Skeletal muscle satellite cell (primary cell): ENCODE results near the gene SLC26A11.
"Not testable (repeated sequence)": the region's sequence is repeated elsewhere in the genome, so short reads cannot be mapped to it uniquely, and the experiment has no call there.

ENCODE experiments used
- H3K27me3 ChIP-seq: 2 replicates; pipeline ENCODE4 v1.7.0; 2013; ENCODE audit warnings: low read length; ENCODE audit not compliant: control insufficient read depth, insufficient read depth
- H3K36me3 ChIP-seq: 2 replicates; pipeline ENCODE4 v1.7.0; 2013; ENCODE audit warnings: mild to moderate bottlenecking, control low read depth, low read length; ENCODE audit not compliant: insufficient read depth
- H3K4me1 ChIP-seq: 2 replicates; pipeline ENCODE4 v1.7.0; 2013; ENCODE audit warnings: low read length; ENCODE audit not compliant: control insufficient read depth, insufficient read depth
- H3K4me2 ChIP-seq: 2 replicates; pipeline ENCODE4 v1.7.0; 2013; ENCODE audit warnings: mild to moderate bottlenecking, low read length
- H3K4me3 ChIP-seq: 2 replicates; pipeline ENCODE4 v1.7.0; 2013; ENCODE audit warnings: low read length
- H3K9ac ChIP-seq: 2 replicates; pipeline ENCODE4 v1.7.0; 2013; ENCODE audit warnings: mild to moderate bottlenecking, low read depth, low read length, moderate library complexity
- H3K9me3 ChIP-seq: replicated peaks from 2 replicates; pipeline ENCODE4 v1.7.0; 2013; ENCODE audit warnings: mild to moderate bottlenecking, control low read depth, low read length

Gene SLC26A11

DNA sequence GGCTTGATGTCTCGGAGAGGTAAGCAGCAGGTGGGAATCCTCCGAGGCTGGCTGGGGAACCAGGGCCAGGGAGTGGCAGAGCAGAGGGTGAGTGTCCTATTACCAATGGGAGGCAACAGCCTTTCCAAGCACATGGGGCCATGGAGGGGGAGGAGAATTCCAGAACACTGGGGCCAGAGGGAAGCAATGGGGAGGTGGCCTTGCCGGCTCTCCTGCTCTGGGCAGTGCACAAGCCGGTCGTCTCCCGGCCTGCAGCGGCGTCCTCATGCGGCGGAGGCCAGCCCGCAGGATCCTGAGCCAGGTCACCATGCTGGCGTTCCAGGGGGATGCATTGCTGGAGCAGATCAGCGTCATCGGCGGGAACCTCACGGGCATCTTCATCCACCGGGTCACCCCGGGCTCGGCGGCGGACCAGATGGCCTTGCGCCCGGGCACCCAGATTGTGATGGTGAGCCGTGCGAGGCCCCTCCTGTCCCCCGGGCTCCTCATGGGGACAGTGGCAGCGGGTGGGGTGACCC is 22.0 kb upstream of the SLC26A11 start:
- H3K4me2 ChIP-seq = no peak overlapping the region
- no peak overlapping the region for H3K9ac ChIP-seq
- no peak overlapping the region for H3K4me3 ChIP-seq
- no peaks in the 10 kb centered on the region for H3K36me3 ChIP-seq
- H3K9me3 ChIP-seq = no peaks in the 10 kb centered on the region
- no peaks in the 10 kb centered on the region for H3K4me1 ChIP-seq
- H3K27me3 ChIP-seq = peaks cover 6% of the 10 kb centered on the region

DNA sequence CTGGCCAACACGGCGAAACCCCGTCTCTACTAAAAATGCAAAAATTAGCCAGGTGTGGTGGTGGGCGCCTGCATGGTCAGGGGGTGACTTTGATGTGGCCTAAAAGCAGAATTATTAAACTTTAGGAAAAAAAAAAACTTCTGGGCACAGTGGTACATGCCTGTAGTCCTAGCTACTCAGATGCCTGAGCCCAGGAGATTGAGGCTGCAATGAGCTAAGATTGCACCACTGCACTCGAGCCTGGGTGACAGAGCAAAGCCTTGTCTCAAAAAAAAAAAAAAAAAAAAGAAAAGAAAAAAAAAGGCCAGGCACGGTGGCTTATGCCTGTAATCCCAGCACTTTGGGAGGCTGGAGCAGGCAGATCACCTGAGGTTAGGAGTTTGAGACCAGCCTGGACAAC is 20.9 kb upstream of the SLC26A11 start:
- not testable (repeated sequence) for H3K4me1 ChIP-seq, H3K4me3 ChIP-seq, H3K9ac ChIP-seq, H3K36me3 ChIP-seq, H3K4me2 ChIP-seq, H3K27me3 ChIP-seq, H3K9me3 ChIP-seq

DNA sequence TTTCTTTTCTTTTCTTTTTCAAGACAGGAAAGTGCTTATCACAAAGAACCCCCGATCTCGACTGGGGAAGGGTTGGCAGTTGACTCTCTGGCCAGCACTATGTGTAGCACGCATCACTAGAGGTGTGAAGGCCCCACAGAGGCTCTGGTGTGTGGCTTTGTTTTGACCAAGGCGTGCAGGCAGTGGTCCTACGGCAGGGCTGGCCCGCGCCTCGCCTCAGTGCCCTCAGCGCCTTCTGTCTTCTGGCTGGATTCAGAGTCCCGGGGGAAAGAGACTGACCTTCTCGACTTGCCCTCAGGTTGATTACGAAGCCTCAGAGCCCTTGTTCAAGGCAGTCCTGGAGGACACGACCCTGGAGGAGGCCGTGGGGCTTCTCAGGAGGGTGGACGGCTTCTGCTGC is 18.8 kb upstream of the SLC26A11 start:
- Histone ChIP-seq H3K9me3 (no peaks in the 10 kb centered on the region), H3K9ac (no peak overlapping the region), H3K36me3 (no peaks in the 10 kb centered on the region), H3K27me3 (no peaks in the 10 kb centered on the region), H3K4me3 (no peak overlapping the region), H3K4me2 (no peak overlapping the region), H3K4me1 (no peaks in the 10 kb centered on the region)

DNA sequence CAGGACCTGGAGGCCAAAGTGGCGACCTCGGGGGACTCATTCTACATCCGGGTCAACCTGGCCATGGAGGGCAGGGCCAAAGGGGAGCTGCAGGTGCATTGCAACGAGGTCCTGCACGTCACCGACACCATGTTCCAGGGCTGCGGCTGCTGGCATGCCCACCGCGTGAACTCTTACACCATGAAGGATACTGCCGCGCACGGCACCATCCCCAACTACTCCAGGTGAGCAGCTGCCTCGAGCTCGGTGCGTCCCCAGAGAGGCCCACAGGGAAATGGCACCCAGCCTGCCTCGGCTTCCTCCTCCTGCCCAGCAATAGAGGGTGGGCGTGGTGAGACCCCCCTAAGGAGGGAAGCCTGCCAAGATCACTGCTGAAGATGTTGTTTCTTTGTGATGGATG is 18.0 kb upstream of the SLC26A11 start:
- Histone ChIP-seq H3K36me3 (no peaks in the 10 kb centered on the region), H3K4me3 (no peak overlapping the region), H3K9ac (no peak overlapping the region), H3K4me1 (no peaks in the 10 kb centered on the region), H3K9me3 (no peaks in the 10 kb centered on the region), H3K4me2 (no peak overlapping the region), H3K27me3 (no peaks in the 10 kb centered on the region)

DNA sequence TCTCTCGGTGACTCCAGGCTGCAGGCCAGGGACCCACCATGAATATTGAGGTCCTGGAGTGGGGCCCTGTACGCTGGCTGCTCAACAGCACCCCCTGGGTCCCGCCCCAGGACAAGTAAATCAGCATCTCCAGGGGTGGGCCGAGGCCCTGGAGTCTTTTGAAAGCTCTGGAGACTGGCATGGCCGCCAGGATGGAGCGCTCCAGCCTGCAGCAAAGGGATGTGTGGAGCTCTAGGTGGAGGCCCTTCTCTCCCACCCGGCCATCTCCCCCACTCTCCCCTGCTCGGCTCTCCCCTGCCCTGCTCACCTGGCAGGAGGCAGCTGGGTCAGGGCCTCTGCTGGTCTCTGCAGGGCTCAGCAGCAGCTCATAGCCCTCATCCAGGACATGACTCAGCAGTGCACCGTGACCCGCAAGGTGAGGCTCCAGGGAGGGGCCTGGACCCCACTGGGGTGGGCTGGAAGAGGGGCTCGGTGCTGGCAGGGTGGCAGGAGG is 16.7 kb upstream of the SLC26A11 start:
- H3K9ac ChIP-seq = no peak overlapping the region
- no peak overlapping the region for H3K4me2 ChIP-seq
- no peaks in the 10 kb centered on the region for H3K27me3 ChIP-seq
- no peak overlapping the region for H3K4me3 ChIP-seq
- H3K4me1 ChIP-seq = no peaks in the 10 kb centered on the region
- no peaks in the 10 kb centered on the region for H3K9me3 ChIP-seq
- H3K36me3 ChIP-seq = no peaks in the 10 kb centered on the region

DNA sequence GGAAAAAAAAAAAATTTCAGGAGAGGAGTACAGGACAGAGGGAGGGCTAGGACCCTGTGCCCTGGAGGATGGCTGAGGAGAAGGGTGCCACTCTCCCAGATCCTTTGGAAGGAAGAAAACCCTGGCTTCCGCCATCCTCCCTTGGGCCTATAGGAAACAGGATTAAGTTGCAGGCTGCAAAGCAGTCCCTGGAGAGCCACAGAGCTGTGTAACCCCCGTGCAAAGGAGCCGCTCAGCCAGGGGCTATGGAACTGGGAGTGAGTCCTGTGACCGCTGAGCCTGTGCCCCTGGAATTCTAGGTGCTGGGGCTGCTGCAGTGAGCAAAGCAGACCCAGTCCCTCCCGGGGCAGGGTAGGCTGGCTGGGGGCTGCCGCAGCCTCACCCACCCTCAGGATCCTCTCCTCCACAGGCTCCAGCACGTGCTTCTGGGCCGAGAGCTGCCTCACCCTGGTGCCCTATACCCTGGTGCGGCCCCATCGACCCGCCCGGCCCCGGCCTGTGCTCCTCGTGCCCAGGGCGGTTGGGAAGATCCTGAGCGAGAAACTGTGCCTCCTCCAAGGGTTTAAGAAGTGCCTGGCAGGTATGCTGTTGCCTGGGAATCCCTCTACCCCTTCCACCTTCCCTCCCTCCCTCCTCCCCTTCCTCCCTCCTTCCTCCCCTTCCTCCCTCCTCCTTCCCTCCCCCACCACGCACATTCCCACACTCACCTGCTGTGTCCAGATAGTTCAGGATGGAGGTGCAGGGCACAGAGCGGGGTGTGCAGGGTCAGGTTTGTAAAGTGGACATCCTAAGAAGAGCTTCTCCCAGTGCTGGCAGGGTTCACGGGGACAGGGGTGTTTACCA is 15.4 kb upstream of the SLC26A11 start:
- peaks cover 4% of the 10 kb centered on the region for H3K36me3 ChIP-seq

DNA sequence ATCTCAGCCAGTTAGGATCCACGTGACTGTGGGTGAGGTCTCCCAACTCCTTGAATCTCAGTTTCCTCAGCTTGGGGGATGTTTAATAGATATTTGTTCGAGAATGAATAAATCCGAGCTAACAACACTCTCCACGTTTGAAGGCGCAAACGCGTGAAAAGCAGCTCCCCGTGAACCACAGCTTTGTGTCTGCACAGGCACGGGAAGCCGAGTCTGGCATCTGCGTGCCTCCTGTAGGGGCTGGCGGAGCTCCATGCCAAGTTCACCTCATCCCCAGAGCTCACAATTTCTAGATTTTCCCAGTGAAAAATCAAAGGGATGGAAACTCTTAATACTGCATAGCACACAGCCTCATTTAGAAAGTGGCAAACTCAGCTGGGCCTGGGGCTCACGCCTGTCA is 14.4 kb upstream of the SLC26A11 start:
- no peak overlapping the region for H3K4me2 ChIP-seq
- H3K4me1 ChIP-seq = no peaks in the 10 kb centered on the region
- H3K9ac ChIP-seq = no peak overlapping the region
- H3K9me3 ChIP-seq = no peaks in the 10 kb centered on the region
- H3K4me3 ChIP-seq = no peak overlapping the region
- H3K27me3 ChIP-seq = no peaks in the 10 kb centered on the region
- H3K36me3 ChIP-seq = peaks cover 13% of the 10 kb centered on the region

More for the DNA sequence above, 15.4 kb upstream of the SLC26A11 start:
- no peak overlapping the region for H3K4me2 ChIP-seq
- H3K4me3 ChIP-seq = no peak overlapping the region
- no peaks in the 10 kb centered on the region for H3K9me3 ChIP-seq
- H3K9ac ChIP-seq = no peak overlapping the region
- H3K4me1 ChIP-seq = no peaks in the 10 kb centered on the region
- H3K27me3 ChIP-seq = no peaks in the 10 kb centered on the region

DNA sequence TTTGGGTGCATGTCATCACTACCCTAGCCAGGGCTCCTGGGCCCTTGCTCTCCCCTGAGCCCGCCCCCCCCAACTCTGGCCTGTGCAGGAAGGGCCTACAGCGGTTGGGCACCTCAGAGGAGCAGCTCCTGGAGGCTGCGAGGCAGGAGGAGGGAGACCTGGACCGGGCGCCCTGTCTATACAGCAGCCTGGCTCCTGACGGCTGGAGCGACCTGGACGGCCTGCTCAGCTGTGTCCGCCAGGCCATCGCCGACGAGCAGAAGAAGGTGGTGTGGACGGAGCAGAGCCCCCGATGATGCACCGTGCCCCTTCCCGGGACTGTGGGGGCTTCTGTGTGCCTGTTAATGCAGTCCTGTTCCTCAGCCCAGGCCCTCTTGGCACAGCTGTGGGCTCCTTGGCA is 12.2 kb upstream of the SLC26A11 start:
- no peaks in the 10 kb centered on the region for H3K27me3 ChIP-seq
- no peak overlapping the region for H3K4me3 ChIP-seq
- H3K4me1 ChIP-seq = no peaks in the 10 kb centered on the region
- no peak overlapping the region for H3K9ac ChIP-seq
- no peaks in the 10 kb centered on the region for H3K9me3 ChIP-seq
- H3K36me3 ChIP-seq = peaks cover 29% of the 10 kb centered on the region
- no peak overlapping the region for H3K4me2 ChIP-seq

DNA sequence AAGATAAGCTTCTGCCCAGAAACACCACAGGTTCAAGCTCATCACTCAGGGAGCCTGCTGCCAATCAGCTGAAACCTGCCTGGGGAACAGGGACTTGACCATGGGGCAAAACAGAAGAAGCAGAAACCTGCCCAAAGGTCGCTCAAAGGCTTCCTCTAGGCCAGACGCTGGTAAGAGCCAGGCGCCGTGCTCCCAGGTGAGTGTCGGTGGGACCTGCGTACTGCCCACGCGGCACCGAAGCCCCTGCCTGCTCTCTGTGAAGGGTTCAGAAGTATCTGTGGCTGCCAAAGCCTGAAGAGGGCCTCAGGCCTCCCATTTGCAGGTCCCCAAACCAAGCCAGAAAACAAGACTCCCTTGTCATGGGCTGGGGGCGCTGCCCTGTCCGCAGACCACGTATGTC is 10.5 kb upstream of the SLC26A11 start:
- Histone ChIP-seq H3K4me3 (no peak overlapping the region), H3K9me3 (no peaks in the 10 kb centered on the region), H3K36me3 (peaks cover 42% of the 10 kb centered on the region), H3K27me3 (no peaks in the 10 kb centered on the region), H3K4me1 (no peaks in the 10 kb centered on the region), H3K4me2 (no peak overlapping the region), H3K9ac (no peak overlapping the region)

DNA sequence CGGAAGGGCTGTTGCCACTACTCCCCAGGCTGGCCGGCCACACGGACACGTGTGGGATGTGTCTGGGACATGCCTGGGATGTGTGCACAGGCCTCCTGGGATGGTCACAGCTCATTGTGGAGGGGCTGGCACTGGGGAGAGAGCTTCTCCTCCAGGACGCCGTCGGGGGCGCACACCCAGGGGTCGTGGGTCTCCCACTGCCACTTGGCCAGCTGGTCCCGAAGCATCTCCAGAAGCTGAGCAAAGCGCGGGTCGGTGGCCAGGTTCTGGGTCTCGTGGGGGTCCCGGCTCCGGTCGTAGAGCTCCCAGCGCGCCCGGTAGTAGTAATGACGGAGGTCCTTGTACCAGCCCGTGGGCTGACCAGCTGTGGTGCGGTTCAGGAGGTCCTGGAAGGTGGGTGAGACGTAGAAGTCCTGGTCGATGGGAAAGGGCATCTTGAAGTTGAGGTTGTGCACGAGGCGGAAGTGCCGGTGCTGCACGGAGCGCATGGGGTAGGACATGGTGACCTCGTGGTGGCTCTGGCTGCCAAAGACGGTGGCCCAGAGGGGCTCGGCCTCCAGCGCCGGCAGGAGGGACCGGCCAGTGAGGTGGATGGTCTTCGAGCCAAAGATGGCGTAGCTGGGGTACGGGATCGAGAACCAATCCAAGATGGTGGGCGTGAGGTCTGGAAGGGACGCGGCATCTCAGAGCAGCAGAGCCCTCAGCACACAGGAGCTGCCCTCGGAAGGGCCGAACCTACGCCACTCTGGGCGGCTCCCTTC is 9.7 kb upstream of the SLC26A11 start:
- no peak overlapping the region for H3K9ac ChIP-seq
- no peak overlapping the region for H3K4me3 ChIP-seq

DNA sequence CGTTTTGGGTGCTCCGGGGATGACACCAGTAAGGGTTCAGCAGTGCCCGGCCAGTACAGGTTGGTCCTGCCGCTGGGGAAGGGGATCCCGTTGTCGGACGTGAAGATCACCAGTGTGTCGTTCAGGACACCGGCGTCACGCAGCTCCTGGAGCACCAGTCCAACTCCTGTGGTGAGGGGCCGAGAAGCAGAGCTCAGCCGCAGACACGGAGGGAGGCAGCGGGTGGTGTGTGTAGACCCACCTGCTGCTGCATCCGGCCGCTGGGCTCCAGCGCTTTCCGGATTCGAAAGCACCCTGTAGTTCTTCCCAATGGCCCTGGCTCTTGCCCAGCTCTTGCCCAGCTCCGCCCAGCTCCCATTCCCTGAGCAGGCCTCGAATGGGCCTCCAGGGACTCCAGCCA is 8.1 kb upstream of the SLC26A11 start:
- Histone ChIP-seq H3K4me1 (no peaks in the 10 kb centered on the region), H3K4me2 (no peak overlapping the region), H3K9ac (no peak overlapping the region), H3K9me3 (no peaks in the 10 kb centered on the region), H3K4me3 (no peak overlapping the region), H3K36me3 (peaks cover 48% of the 10 kb centered on the region), H3K27me3 (no peaks in the 10 kb centered on the region)

More for the DNA sequence above, 9.7 kb upstream of the SLC26A11 start:
- no peaks in the 10 kb centered on the region for H3K4me1 ChIP-seq
- H3K9me3 ChIP-seq = no peaks in the 10 kb centered on the region
- no peak overlapping the region for H3K4me2 ChIP-seq
- peaks cover 42% of the 10 kb centered on the region for H3K36me3 ChIP-seq
- no peaks in the 10 kb centered on the region for H3K27me3 ChIP-seq
